Astrocyte of the spinal cord (primary cell): ENCODE measurements around the gene FBF1.
"Not testable (repeated sequence)": the region's sequence is repeated elsewhere in the genome, so short reads cannot be mapped to it uniquely, and the experiment has no call there.

Source experiments
- DNase-seq: peaks from one replicate; pipeline ENCODE4 v3.0.0; 2011; ENCODE audit warnings: low read depth, low spot score
- H3K4me3 ChIP-seq: 2 replicates; pipeline ENCODE4 v1.5.1; 2011; ENCODE audit warnings: low read depth, mild to moderate bottlenecking, low read length, moderate library complexity
- in situ Hi-C: cut with HindIII; loops from 2 replicates; pipeline ENCODE4 v1.10.0; 2017; ENCODE audit warnings: low sequenced_read_pairs
- TF ChIP-seq, protein P1 (sequence below): IDR thresholded peaks from 2 replicates; pipeline ENCODE4 v1.5.1; 2012; ENCODE audit warnings: low read depth, mild to moderate bottlenecking, low read length, inconsistent platforms

The FBF1 gene

GRCh38 chr17:75892556-75893224, 48.2 kb downstream of the FBF1 start:
- DNase-seq = no peak
- in situ Hi-C loops = no loop called here
- TF ChIP-seq, protein P1, sequence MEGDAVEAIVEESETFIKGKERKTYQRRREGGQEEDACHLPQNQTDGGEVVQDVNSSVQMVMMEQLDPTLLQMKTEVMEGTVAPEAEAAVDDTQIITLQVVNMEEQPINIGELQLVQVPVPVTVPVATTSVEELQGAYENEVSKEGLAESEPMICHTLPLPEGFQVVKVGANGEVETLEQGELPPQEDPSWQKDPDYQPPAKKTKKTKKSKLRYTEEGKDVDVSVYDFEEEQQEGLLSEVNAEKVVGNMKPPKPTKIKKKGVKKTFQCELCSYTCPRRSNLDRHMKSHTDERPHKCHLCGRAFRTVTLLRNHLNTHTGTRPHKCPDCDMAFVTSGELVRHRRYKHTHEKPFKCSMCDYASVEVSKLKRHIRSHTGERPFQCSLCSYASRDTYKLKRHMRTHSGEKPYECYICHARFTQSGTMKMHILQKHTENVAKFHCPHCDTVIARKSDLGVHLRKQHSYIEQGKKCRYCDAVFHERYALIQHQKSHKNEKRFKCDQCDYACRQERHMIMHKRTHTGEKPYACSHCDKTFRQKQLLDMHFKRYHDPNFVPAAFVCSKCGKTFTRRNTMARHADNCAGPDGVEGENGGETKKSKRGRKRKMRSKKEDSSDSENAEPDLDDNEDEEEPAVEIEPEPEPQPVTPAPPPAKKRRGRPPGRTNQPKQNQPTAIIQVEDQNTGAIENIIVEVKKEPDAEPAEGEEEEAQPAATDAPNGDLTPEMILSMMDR = no peak
- H3K4me3 ChIP-seq = no peak overlapping the region

GRCh38 chr17:75891605-75892555, 49.0 kb downstream of the FBF1 start:
- in situ Hi-C loops = no loop called here
- TF ChIP-seq, protein P1 = no peak
- no peak overlapping the region for H3K4me3 ChIP-seq
- DNase-seq = no peak

GRCh38 chr17:75891022-75891604, 49.7 kb downstream of the FBF1 start:
- TF ChIP-seq, protein P1 = no peak
- no peak overlapping the region for H3K4me3 ChIP-seq
- no peak for DNase-seq
- in situ Hi-C loops = no loop called here

- in situ Hi-C loops = no loop called here
- H3K4me3 ChIP-seq = no peak overlapping the region
- no peak for DNase-seq
- TF ChIP-seq, protein P1 = no peak
These were observed 51.4 kb downstream of the FBF1 start for GRCh38 chr17:75889454-75889853.

DNA sequence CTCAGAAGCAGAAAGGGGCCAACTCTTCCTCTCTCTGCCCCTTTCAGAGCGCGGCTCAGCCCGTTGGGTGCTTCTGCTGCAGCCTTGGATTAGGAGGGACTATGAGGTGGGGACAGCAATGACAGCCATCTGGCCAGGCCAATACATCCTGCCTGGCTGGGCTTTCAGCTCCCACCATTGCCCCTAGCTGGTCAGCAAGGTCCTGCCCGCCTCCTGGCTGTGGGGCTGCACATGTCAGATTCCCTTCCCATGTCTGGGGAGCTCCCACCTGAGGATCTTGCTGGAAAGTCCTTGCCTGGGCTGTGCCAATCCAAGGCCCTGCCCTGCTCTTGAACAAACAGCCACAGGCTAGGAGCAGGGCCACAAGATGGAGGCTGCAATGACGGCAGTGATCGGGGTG, 52.4 kb downstream of the FBF1 start:
- TF ChIP-seq, protein P1 = no peak
- no peak overlapping the region for H3K4me3 ChIP-seq
- in situ Hi-C loops = no loop called here

GRCh38 chr17:75885860-75886259, 55.0 kb downstream of the FBF1 start:
- DNase-seq, H3K4me3 ChIP-seq, in situ Hi-C loops: not testable (repeated sequence)

More for the DNA sequence above, 52.4 kb downstream of the FBF1 start:
- DNase-seq = no peak

- no peak for DNase-seq
- TF ChIP-seq, protein P1 = no peak
- H3K4me3 ChIP-seq = no peak overlapping the region
- in situ Hi-C loops = no loop called here
These were observed 55.4 kb downstream of the FBF1 start for GRCh38 chr17:75885431-75885830.
